ENCODE results near the gene THSD8. TPM values are rescaled to one million over a fixed set of nuclear protein-coding genes. Genes with fewer than 3 reads are reported as not detected.
A peak's percentile ranks its signal among the peaks of the same experiment; 100 is the strongest.
"Not testable (repeated sequence)": the region's sequence is repeated elsewhere in the genome, so short reads cannot be mapped to it uniquely, and the experiment has no call there.

Gene THSD8
- total RNA-seq, 2 experiments from 2014 or later = 5.8 to 10.8 TPM

DNA sequence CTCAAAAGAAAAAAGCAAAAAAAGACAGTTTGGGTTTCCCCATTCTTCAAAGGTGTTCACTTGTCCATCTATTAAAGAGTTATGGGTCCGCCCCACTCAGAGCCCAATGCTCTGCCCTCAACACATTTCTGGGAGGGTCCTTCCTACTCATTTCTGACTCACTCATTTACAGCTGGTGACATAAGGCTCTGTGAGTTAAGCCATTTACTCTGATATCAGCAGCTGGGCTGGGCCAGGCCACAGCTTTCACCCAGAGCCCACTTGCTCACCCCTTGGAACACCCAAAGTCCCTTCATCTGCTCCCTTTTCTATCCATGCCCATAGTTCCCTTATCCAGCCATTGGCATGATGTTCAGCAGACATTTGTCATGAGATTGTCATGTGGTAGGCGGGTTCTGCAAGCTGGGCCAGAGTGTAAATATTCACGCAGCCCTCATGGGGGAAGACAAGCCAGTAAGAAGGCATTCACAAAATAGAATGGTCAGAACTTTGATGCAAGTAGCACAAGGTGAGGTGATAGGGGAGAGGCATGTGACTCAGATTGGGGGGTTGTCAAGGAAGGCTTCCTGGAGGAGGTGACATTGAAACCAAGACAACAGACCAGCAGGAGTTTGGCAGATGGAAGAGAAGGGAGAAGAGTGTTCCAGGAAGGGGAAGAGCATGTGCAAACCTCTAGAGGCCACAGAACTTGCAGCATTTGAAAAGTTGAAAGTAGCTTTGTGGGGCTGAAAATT is 42.3 kb downstream of the THSD8 start:
- no peak for DNase-seq
- H3K27ac Mint-ChIP-seq = no peak overlapping the region
- H3K9me3 Mint-ChIP-seq = no peaks in the 10 kb centered on the region
- no peak overlapping the region for H3K4me3 Mint-ChIP-seq
- H3K36me3 Mint-ChIP-seq = no peaks in the 10 kb centered on the region
- peaks cover 48% of the 10 kb centered on the region for H3K27me3 Mint-ChIP-seq
- ATAC-seq (ENCODE audit: low read depth) = no peak
- POLR2A ChIA-PET = no interaction called here
- peaks cover 16% of the 10 kb centered on the region for H3K4me1 Mint-ChIP-seq

DNA sequence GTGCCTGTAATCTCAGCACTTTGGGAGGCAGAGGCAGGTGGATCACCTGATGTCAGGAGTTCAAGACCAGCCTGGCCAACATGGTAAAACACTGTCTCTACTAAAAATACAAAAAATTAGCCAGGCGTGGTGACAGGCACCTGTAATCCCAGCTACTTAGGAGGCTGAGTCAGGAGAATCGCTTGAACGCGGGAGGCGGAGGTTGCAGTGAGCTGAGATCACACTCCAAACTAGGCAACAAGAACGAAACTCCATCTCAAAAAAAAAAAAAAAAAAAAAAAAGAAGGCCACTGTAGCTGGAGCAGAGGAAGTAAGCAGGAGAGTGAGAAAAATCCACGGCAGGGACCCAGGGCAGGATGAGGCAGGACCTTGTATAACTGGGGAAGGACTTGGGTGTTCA is 44.7 kb downstream of the THSD8 start:
- ATAC-seq (ENCODE audit: low read depth); H3K27ac Mint-ChIP-seq: not testable (repeated sequence)
- POLR2A ChIA-PET = interaction anchor here (1.2 to 2.1 kb wide), 2 partner anchors 53 to 55 kb away, joined by 4 to 5 read pairs; partner anchors contain the start of gene JUNB

DNA sequence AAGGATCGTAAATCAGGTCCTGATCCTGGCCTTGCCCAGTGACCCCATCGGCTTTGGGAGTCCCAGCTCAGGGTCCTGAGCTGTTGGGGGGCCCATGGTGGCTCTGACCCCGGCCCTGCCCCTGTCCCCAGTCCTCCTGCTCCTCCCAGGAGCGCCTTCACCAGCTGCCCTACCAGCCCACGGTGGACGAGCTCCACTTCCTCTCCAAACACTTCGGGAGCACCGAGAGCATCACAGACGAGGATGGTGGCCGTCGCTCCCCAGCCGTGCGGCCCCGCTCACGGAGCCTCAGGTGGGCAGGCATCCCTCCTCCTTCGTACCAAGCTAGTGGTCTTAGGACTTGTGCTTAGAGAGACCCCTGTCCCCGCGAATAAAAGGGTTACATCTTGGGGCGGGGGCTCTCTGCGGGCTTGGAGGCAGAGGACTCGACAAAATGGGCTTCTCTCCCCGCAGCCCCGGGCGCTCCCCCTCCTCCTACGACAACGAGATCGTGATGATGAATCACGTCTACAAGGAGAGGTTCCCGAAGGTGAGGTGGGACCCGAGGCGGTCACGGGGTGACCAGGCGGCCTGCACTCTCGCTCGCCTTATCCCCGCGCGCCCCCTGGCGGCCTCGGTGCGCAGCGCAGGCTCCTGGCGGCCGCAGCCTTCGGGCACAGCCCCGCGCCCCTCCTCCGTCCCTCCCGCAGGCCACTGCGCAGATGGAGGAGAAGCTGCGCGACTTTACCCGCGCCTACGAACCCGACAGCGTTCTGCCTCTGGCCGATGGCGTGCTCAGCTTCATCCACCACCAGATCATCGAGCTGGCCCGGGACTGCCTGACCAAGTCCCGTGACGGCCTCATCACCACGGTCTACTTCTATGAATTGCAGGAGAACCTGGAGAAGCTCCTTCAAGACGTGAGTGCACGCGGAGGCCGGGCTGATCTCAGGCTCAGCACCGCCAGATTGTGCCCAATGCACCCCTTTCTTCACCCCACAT is 45.6 kb downstream of the THSD8 start:
- no peaks in the 10 kb centered on the region for H3K9me3 Mint-ChIP-seq
- peak; percentile 94 for ATAC-seq (ENCODE audit: low read depth)
- peak overlapping the region; percentile 61 for H3K4me3 Mint-ChIP-seq
- no peak overlapping the region for H3K27ac Mint-ChIP-seq
- DNase-seq = peak; percentile 95
- peaks cover 2% of the 10 kb centered on the region for H3K4me1 Mint-ChIP-seq
- POLR2A ChIA-PET = interaction anchor here (0.5 to 2.1 kb wide), 4 partner anchors 54 to 103 kb away, joined by 3 to 5 read pairs (median 4); partner anchors contain the start of gene JUNB
- H3K36me3 Mint-ChIP-seq = no peaks in the 10 kb centered on the region
- H3K27me3 Mint-ChIP-seq = peaks cover 27% of the 10 kb centered on the region

More for the DNA sequence above, 44.7 kb downstream of the THSD8 start:
- not testable (repeated sequence) for H3K9me3 Mint-ChIP-seq, H3K36me3 Mint-ChIP-seq, DNase-seq, H3K4me1 Mint-ChIP-seq
- H3K4me3 Mint-ChIP-seq = peak overlapping the region; percentile 19
- peaks cover 31% of the 10 kb centered on the region for H3K27me3 Mint-ChIP-seq

Small RNA genes within 50 kb of the gene (microRNA-seq; reads per million reads assigned to microRNA genes)
- gene MIR5684 (not detected), gene MIR6794 (not detected)

Other genes starting within 250 kb of the THSD8 start
- 10 to 100 TPM; 14.9 to 17.4 TPM for gene ZNF490, start 191.3 kb upstream of the THSD8 start, total RNA-seq
- 10 to 100 TPM; 37.1 to 42.7 TPM for gene ZNF791, start 191.1 kb upstream of the THSD8 start, total RNA-seq
- 100 to 1,000 TPM; 108 to 115 TPM for gene MAN2B1, start 135.3 kb upstream of the THSD8 start, total RNA-seq
- gene WDR83, start 135.3 kb upstream of the THSD8 start, total RNA-seq = 10 to 100 TPM; 18.2 to 21.1 TPM
- 100 to 1,000 TPM; 148 to 149 TPM for gene DHPS, start 120.2 kb upstream of the THSD8 start, total RNA-seq
- not detected for gene GNG14, start 114.1 kb upstream of the THSD8 start, total RNA-seq
- gene FBXW9, start 105.4 kb upstream of the THSD8 start, total RNA-seq = 1 to 10 TPM; 4.9 to 5.3 TPM
- 10 to 100 TPM; 80.8 to 81.9 TPM for gene TNPO2, start 78.1 kb upstream of the THSD8 start, total RNA-seq
- 100 to 1,000 TPM; 213 to 214 TPM for gene TRIR, start 67.4 kb upstream of the THSD8 start, total RNA-seq
- gene GET3, start 64.6 kb upstream of the THSD8 start, total RNA-seq = 10 to 100 TPM; 46.4 to 47.2 TPM
- gene BEST2, start 50.3 kb upstream of the THSD8 start, total RNA-seq = not detected
- gene HOOK2, start 26.5 kb upstream of the THSD8 start, total RNA-seq = 10 to 100 TPM; 20.0 to 20.3 TPM
- gene JUNB, start 10.6 kb upstream of the THSD8 start, total RNA-seq = 10 to 100 TPM; 82.7 to 84.6 TPM
- 100 to 1,000 TPM; 170 to 181 TPM for gene PRDX2, start 269 bp upstream of the THSD8 start, total RNA-seq
- gene RNASEH2A, start 4.5 kb downstream of the THSD8 start, total RNA-seq = 10 to 100 TPM; 46.2 to 47.8 TPM
- gene RTBDN, start 32.5 kb downstream of the THSD8 start, total RNA-seq = not detected
- 1 to 10 TPM; 1.8 to 2.6 TPM for gene MAST1, start 36.4 kb downstream of the THSD8 start, total RNA-seq
- 10 to 100 TPM; 29.0 to 30.4 TPM for gene DNASE2, start 79.4 kb downstream of the THSD8 start, total RNA-seq
- under 1 TPM in 1 of 2 experiments, not detected in 1; 0.19 TPM for gene KLF1, start 85.1 kb downstream of the THSD8 start, total RNA-seq
- 10 to 100 TPM; 39.7 to 43.4 TPM for gene GCDH, start 89.1 kb downstream of the THSD8 start, total RNA-seq
- gene SYCE2, start 117.2 kb downstream of the THSD8 start, total RNA-seq = 1 to 10 TPM; 3.6 to 4.4 TPM
- gene FARSA, start 131.6 kb downstream of the THSD8 start, total RNA-seq = 10 to 100 TPM; 69.2 to 73.3 TPM
- 100 to 1,000 TPM; 522 to 531 TPM for gene CALR, start 136.5 kb downstream of the THSD8 start, total RNA-seq
- gene RAD23A, start 143.8 kb downstream of the THSD8 start, total RNA-seq = 100 to 1,000 TPM; 128 to 141 TPM
- gene GADD45GIP1, start 155.2 kb downstream of the THSD8 start, total RNA-seq = 10 to 100 TPM; 18.4 to 19.4 TPM
- not detected for gene DAND5, start 167.5 kb downstream of the THSD8 start, total RNA-seq
- 1 to 10 TPM; 1.5 to 2.5 TPM for gene NFIX, start 193.4 kb downstream of the THSD8 start, total RNA-seq